GM12872 (cell line): ENCODE measurements around the gene EIF3D.

Experiments used
- TF ChIP-seq, protein P1 (sequence below): IDR thresholded peaks from 3 replicates; pipeline ENCODE4 v1.5.1; 2011; ENCODE audit warnings: low read depth, mild to moderate bottlenecking, low read length, moderate library complexity; ENCODE audit not compliant: insufficient read depth

EIF3D gene

DNA sequence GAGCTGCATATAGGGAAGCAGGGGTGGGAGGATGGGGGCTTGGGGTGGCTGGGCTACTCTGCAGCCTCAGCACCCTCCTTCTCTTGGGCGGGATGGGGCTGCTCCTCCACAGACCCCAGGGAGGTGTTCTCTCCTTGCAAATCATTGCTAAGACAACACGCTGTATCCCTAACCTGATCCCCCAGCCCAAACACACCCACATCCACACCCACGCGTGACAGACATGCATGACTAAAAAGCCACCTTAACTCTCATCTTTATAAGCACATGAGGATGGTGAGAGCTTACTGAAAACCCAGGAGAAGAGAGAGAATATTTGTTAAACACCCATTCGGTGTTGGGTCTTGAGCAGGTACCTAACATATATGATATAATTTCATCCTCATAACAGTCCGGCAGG is 39.9 kb upstream of the EIF3D start:
- TF ChIP-seq, protein P1, sequence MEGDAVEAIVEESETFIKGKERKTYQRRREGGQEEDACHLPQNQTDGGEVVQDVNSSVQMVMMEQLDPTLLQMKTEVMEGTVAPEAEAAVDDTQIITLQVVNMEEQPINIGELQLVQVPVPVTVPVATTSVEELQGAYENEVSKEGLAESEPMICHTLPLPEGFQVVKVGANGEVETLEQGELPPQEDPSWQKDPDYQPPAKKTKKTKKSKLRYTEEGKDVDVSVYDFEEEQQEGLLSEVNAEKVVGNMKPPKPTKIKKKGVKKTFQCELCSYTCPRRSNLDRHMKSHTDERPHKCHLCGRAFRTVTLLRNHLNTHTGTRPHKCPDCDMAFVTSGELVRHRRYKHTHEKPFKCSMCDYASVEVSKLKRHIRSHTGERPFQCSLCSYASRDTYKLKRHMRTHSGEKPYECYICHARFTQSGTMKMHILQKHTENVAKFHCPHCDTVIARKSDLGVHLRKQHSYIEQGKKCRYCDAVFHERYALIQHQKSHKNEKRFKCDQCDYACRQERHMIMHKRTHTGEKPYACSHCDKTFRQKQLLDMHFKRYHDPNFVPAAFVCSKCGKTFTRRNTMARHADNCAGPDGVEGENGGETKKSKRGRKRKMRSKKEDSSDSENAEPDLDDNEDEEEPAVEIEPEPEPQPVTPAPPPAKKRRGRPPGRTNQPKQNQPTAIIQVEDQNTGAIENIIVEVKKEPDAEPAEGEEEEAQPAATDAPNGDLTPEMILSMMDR = no peak

DNA sequence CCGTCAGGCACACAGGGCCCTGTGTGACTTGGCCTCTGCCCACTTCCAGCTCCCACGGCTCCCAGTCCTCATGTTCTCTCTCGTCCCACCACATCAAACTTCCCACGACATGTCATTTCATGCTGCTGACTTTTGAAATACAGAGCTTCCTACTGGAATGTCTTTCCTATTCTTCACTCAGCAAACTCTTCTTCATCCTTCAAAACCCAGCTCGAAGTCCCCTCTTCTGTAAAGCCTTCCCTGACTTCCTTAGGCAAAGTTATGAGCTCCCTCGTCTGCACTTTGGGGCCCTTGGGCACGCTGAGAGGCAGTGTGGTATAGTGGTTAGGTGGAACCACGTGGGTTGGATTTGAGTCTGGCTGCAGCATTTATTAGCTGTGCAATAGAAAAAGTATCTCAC is 37.8 kb upstream of the EIF3D start:
- TF ChIP-seq, protein P1 = no peak

DNA sequence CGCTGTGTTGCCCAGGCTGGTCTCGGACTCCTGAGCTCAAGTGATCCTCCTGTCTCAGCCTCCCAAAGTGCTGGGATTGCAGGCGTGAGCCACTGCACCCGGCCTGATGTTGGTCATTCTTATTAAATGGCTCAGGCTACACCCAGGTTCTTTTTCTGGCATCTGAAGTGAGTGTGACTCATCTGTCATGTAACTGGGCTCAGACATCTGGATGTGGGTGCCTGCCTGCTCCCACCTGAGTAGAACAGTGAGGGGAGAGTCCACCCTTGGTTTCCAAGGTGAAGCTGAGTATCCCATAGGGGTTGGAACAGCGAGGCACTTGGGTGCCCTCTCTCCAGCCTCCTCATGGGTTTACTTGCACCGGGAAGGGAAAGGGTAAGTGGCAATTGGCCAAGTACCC is 36.7 kb upstream of the EIF3D start:
- TF ChIP-seq, protein P1 = no peak

DNA sequence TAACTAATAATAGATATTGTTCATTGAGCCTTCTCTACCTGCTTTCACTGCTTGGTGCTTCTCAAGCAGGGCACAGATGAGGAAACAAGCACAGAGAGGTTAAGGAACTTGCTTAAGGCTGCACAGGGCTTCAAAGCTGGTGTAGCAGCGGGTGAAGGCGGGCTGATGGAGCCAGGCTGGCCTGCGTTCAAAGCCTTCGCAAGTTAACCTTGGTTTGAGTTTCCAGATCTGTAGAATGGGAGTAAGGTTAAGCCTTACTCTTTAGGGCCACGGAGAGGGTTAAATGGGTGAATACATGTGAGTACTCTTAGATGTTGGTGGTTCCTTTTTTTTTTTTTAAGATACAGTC is 36.2 kb upstream of the EIF3D start:
- TF ChIP-seq, protein P1 = no peak

DNA sequence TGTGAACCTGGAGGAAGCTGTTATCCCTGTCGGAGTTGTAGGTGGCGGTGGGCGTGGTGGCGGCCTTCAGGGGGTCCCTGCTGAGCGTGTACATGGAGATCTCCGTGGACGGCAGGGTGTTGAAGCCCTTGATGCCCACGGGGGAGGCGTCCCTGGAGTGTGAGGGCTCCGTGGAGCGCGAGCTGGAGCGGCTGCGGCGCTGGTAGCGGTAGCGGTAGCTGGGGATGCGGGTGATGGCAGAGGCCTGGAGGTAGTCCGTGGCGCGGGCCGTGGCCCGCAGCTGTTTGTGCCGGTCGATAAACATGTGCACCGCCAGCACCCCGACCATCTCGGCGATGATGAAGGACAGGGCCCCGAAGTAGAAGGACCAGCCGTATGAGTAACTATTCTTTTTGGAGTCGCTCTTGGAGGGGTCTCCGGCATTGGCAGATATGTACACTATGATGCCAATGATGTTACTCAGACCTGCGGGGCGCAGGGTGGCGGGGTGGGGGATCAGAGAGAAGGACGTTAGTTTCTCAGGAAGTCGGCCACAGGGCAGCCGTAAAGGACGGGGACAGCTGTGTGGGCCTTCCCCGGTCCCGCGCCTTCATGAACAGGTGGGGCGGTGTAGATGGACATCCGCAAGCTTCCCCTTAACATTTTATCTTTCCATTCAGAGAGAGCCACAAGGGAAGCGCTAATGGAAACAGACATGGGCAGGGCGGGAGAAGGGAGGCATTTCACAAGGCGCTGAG is 35.6 kb upstream of the EIF3D start:
- TF ChIP-seq, protein P1 = no peak

DNA sequence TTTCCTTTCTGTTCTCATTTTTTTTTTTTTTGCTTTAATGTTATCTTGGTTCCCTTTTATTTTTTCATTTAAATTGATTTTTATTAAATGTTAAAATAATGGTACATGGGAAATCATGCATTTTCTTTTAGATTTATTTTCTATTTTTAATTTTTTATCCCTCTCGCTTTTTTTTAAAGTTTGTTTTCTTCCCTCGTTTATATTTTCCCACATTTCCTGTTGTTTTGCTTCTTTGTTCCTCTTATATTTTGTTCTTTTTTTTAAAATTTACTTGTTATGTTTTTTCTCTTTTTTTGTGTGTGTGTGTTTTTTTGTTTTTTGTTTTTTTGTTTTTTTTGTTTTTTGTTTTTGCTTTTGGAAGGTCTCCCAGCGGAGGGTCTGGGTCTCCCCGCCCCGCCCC is 34.9 kb upstream of the EIF3D start:
- TF ChIP-seq, protein P1 = no peak

DNA sequence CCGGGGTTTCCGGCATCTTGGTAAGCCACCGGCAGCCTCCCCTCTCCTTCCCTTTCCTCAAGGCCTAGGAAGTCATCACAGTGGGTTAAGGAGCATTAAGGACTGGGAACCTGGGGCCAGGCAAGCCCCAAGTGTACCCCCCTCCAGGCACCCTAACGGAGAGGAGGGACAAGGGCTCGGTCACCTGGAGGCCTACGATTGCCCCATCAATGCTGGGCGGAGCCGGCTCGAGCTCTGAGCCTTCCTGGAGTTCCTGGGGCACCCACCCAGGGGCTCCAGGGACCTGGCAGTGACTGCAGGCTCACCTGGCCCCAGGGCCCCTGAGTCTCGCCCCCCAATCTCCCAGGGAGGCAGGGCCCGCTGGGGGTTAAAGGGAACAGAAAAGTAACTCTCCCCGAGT is 34.5 kb upstream of the EIF3D start:
- TF ChIP-seq, protein P1 = no peak
